ENCODE results near the gene TXNDC15.
"Not testable (repeated sequence)": the region's sequence is repeated elsewhere in the genome, so short reads cannot be mapped to it uniquely, and the experiment has no call there.

The TXNDC15 gene

DNA sequence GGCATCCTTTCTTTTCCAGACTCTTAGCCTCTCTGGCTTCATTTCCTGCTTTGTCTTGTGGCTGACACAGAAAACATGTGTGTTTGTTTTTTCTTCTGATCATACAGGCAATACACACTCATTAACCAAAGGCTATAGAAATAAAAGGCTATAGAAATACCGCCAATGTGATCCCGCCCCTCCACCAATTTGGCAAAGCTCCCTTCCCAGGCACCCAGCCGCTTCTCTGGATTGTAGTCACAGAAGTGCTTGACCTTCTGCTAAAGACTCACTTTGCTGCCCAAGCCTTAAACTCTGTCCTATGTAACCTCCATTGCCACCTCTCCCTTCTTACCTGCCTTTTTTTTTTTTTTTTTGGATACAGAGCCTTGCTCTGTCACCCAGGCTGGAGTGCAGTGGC, 5.3 kb downstream of the TXNDC15 start:
- DNase-seq: no peak

DNA sequence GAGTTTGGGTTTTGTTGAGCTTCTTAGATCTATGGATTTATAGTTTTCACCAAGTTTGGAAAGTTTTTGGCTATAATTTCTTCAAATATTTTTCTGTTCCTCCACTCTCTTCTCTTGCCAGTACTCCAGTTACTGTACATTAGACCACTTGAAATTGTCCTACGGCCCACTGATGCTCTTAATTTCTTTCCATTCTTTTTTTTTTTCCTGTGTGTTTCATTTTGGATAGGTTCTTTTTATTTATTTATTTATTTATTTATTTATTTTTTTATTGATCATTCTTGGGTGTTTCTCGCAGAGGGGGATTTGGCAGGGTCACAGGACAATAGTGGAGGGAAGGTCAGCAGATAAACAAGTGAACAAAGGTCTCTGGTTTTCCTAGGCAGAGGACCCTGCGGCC, 6.8 kb downstream of the TXNDC15 start:
- DNase-seq: not testable (repeated sequence)

DNA sequence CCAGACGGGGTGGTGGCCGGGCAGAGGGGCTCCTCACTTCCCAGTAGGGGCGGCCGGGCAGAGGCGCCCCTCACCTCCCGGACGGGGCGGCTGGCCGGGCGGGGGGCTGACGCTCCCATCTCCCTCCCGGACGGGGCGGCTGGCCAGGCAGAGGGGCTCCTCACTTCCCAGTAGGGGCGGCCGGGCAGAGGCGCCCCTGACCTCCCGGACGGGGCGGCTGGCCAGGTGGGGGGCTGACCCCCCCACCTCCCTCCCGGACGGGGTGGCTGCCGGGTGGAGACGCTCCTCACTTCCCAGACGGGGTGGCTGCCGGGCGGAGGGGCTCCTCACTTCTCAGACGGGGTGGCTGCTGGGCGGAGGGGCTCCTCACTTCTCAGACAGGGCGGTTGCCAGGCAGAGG, 7.5 kb downstream of the TXNDC15 start:
- not testable (repeated sequence) for DNase-seq

DNA sequence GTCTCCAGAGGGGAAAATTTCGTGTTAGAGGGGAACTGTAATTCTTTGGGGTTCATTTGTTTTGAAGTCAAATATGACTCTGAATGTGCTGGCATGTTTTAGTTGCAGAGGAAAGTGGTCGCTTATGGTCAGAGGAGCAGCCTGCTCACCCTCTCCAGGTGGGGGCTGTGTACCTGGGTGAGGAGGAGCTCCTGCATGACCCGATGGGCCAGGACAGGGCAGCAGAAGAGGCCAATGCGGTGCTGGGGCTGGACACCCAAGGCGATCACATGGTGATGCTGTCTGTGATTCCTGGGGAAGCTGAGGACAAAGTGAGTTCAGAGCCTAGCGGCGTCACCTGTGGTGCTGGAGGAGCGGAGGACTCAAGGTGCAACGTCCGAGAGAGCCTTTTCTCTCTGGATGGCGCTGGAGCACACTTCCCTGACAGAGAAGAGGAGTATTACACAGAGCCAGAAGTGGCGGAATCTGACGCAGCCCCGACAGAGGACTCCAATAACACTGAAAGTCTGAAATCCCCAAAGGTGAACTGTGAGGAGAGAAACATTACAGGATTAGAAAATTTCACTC, 13.5 kb downstream of the TXNDC15 start:
- DNase-seq: no peak

DNA sequence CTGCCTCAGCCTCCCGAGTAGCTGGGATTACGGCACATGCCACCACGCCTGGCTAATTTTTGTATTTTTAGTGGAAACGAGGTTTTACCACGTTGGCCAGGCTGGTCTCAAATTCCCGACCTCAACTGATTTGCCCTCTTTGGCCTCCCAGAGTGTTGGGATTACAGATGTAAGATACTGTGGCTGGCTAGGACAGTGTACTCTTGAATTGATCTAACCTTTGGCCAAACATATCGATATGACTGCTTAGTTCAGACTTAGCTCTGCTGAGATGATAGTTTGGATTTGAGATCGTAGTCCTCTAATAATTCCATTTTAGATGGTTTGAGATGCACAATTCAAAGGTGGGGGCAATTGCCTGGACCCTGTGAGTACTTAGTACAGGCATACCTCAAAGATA, 15.2 kb downstream of the TXNDC15 start:
- DNase-seq: no peak

DNA sequence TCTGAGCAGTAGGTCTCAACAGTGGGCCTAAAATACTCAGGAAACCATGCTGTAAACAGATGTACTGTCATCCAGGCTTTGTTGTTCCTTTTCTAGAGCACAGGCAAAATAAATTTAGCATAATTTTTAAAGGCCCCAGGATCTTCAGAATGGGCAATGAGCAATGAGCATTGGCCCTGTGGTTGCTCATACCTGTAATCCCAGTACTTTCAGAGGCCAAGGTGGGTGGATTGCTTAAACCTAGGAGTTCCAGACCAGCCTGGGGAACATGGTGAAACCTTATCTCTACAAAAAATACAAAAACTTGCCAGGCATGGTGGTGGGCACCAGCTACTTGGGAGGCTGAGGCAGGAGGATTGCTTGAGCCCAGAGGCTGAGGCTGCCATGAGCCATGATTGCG, 17.3 kb downstream of the TXNDC15 start:
- DNase-seq: no peak

DNA sequence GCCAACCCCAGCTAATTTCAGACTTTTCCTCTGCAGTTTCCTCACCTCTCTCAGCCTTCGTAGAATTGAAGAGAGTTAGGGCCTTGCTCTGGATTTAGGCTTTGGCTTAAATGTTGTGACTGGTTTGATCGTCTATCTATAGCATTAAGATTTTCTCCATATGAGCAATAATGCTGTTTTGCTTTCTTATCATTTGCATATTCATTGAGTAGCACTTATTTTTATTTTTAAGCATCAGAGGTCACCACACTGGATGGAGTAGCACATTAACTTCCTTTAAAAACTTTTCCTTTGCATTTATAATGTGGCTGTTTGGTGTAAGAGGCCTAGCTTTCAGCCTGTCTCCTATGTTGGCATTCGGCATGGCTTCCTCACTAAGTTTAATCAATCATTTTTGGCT, 18.1 kb downstream of the TXNDC15 start:
- DNase-seq: no peak

DNA sequence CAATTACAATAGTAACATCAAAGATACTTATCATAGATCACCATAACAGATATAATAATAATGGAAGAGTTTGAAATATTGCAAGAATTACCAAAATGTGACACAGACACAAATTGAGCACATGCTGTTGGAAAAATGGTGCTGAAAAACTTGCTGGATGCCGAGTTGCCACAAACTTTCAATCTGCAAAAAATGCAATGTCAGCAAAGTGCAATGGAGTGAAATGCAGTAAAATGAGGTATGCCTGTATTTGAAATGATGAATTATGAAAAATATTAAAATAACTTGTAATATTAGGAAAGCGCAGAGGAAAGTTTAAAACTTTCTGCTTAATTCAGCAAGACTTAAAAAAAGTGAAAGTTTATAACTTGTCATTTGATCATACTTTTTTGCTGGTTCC, 18.8 kb downstream of the TXNDC15 start:
- no peak for DNase-seq

DNA sequence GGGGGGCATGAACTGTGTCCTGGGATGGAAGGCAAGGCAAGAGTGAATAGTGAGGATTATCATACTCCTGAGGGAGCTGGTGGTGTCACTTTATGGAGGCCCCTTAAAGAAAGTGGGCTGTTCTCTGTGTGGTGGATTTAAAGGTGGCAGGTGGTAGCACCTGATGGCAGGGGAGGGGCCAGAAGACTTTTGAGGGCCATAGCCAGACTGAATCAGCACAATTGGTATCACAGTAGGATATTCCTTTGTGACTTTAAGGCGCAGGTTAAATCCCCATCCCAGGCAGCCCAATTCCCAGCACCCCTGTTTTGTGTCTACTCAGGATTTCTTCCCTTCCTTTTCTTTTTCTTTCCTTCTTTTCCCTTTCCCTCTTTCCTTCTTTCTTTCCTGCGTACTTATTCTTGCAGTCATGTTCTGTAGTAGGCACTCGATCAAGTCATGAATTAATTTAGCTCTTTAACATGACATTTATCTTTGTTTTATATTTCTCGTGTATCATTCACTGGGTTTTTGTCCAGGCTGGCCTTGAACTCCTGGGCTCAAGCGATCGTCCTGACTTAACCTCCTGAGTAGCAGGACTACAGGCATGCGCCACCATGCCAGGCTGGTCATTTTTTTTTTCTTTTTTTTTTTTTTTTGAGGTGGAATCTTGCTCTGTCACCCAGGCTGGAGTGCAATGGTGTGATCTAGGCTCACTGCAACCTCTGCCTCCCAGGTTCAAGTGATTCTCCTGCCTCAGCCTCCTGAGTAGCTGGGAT, 19.8 kb downstream of the TXNDC15 start:
- no peak for DNase-seq

DNA sequence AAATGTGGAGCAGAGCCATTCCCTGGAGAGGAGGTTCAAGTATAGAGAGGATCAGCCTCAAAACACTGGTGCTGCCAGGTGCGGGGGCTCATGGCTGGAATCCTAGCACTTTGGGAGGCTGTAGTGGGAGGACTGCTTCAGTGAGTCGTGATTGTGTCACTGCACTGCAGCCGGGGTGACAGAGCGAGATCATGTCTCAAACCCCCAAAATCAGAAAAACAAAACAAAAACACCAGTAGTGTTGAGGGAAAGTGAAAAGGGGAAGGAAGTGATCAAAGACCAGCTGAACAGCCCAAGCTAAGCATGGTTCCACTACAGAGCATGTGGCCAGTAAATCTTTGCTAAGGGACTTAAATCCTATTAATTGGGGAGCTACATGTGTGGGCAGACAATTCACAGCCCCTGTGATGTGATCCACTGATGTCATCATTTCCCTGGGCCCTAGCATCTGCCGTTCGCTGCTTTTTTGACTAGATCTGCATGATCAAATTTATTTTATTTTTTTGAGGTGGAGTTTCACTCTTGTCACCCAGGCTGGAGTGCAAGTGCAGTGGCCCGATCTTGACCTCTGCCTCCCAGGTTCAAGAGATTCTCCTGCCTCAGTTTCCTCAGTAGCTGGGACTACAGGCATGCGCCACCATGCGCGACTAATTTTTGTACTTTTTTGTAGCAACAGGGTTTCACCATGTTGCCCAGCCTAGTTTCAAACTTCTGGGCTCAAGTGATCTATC, 28.1 kb downstream of the TXNDC15 start:
- DNase-seq: peak; percentile 23

DNA sequence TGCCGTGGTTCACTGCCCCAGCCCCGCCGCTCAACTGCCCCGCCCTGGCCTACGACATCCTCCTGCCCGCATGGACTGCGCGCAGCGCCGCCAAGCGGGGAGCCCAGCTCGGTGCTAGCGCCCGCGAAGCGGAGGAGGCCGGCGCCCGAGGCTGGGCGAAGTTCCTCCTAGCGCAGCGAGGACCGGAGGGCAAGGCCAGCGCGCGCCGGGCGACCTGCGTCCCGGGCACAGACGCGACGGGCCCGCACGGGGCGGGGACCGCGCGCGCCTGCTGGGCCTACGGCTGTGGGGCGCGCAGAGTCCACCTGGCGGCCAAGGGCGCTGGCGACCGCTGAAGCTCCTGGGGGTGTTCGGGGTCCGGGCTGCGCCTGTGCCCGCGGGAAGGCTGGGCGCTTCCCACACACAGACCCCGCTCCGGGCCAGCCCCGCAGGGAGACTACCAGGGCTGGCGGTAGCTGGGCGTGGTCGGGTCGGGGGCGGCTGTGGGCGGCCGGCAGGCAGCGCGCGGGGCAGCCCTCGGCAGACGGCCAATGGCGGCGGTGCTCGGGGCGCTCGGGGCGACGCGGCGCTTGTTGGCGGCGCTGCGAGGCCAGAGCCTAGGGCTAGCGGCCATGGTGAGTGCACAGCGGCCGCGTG, 30.6 kb downstream of the TXNDC15 start, which contains the start of gene PCBD2:
Gene PCBD2, plus strand, starts transcription at position 522 of the 636 bp plus-strand sequence. Its CDS starts 9 bp downstream, at position 531.
- peak; percentile 88 for DNase-seq

DNA sequence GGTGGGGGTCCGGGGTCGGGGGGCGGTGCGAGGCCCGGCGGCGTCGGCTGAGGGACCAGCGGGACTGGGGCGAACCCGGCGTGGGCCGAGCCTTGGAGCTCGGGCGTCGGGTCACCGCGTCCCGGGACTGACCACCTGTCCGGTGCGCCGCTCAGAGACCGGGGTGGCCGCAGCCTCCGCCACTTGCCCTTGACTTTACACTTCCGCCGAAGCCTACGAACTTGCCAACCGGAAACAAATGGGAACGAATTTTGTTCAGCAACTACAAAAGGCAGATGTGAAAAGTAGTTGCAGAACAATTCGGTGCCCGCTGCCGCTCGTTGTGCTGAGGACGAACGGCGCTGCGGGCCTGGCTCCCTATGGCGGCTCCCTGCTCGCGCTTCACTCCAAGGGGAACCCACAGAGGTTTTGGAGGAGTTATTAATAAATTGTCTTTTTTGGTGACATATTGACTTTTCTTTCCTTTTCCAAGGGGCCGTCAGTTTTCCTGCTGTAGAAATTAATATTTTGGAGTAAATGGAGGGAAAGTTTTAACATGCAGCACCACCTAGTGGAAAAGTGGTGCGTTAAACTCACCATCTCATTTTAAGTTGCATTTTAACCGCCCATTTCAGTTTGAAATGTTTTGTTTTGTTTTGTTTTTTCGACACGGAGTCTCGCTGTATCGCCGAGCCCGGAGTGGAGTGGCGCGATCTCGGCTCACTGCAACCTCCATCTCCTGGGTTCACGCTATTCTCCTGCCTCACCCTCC, 31.2 kb downstream of the TXNDC15 start:
- DNase-seq: peak; percentile 71

DNA sequence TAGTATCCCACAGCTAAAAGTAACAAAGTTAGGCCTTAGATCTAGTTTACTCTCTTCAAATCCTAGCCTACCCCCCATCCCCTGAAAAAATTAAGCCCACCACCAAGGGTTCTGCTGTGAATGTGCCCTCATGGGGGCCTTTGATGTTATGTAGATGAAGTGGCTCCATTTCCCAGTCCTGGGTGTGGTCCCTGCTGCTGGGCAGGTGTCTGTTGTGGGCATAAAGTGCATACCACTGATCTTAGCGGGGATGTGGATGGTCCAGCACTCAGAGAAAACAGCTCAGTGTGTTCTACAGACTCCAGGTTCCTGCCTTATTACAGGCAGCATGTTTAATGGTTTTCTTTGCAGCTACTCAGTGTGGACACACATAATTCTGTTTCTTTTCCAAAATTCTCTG, 32.6 kb downstream of the TXNDC15 start:
- DNase-seq: no peak

DNA sequence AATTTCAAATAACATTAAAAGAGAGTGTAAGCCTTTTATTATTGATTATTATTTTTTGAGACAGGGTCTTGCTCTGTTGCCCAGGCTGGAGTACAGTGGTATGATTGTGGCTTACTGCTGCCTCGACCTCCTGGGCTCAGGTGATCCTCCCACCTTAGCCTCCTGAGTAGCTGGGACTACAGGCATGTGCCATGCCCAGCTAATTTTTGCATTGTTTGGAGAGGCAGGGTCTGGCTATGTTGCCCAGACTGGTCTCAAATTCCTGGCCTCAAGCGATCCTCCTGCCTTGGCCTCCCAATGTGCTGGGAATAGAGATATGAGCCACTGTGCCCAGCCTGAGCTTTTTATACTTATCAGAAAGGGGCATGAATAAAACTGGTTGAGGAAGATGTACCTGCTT, 36.6 kb downstream of the TXNDC15 start:
- not testable (repeated sequence) for DNase-seq

DNA sequence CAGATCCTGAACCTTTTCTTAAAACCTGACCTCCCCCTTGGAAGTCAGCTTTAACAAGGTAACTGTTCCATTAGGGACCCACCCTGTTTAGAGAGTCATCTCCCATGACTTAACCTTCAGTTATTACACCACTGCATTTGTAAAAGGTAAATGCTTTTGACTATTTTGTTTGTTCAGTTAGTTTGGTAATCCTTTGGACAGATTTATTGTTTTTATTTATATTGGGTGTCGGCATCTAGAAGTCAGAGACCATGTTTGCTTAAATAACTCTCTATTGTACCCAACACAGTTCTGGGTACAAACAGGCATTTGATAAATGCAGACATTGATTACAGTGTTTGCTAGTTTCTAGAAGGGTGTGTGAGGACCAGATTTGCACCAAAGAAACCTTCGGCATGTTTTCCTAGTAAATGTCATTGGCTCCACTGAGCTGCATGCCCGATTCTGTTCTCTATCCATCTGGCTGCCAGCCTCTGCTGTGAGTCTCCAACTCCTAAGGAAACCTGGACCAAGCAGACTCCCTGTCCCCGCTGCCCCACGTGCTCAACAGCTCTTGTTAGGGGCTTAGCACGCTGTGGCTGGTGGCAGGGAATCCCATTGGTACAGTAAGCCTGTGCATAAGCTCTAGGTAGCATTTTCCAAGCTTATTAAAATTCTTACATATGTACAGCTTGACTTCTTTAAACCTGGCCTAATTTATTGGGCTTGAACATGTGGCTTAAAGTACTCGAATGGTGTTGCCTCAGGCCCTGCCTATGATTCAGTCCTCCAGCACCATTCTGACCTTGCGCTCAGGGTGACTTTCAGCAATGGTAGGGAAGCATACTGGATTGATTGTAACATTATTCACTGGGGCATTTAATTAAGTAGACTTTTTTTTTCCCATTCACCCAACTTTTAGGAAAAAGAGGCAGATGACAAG, 37.4 kb downstream of the TXNDC15 start:
- DNase-seq: no peak

DNA sequence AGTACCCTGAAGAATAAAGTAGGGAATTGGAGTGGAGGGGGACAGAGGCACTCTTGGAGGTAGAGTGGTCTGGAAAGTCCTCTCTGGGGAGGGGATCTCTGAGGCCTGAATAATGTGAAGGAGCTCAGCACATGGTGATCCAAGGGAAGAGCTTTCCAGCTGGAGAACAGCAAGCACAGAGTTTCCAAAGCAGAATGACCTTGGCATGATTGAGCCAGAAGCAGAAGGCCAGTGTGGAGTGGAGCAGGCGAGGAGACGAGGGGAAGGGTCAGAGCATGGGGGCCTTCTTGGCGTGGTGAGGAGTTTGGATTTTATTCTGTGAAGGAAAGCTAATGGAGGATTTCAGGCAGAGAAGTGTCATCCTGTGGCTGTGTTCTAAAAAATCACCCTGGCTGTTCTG, 39.1 kb downstream of the TXNDC15 start:
- no peak for DNase-seq

DNA sequence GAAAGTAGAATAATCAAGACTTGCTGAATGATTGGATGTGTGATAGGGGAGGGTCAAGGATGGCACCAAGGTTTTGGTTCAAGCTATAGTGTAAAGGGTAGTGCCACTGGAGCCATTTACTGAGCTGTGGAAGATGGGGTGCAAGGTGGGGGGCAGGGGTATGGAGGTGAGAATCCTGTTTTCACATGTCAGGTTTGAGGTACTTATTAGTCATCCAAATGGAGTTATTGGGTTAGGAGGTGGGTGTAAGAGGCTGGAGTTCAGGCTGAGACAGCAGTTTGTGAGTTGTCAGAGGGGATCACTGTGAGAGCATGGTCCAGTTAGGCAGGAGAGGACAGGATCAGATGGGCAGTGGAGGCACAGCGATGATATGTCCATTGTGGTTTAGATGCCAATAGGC, 39.6 kb downstream of the TXNDC15 start:
- no peak for DNase-seq

DNA sequence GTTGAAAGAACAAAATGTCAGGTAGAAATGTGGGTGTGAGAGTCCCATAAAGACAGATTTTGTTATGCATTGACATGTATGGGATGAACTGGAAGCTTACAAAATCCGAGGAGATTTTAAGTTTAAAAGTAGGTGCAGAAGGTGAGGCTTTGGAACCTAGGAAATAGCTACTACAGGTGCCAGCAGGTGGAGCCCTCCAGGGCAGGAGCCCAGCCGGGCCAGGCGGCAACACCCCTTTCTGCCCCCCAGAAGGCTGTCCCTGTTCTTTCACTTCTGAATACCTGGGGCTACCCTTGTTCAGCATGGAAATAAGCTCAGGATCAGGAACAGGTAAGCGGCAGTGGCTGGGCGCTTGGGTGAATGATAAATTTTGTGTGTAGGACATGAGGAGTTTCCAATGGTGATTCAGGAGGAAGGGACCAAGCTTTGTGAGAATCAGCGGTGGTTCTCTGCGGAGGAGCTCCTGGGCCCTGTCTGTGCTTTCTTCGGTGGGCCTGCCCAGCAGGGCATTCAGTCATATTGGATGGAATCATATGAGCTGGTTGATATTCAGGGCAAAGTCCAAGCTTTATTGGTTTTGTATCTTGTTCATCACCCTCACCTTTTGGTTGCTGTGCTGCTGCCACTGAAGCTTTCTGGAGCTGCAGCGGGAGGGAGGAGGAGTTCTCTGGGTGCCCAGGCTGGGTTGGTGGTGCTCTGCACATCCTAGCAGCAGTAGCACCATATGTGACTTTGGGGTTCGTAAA, 43.1 kb downstream of the TXNDC15 start:
- no peak for DNase-seq

DNA sequence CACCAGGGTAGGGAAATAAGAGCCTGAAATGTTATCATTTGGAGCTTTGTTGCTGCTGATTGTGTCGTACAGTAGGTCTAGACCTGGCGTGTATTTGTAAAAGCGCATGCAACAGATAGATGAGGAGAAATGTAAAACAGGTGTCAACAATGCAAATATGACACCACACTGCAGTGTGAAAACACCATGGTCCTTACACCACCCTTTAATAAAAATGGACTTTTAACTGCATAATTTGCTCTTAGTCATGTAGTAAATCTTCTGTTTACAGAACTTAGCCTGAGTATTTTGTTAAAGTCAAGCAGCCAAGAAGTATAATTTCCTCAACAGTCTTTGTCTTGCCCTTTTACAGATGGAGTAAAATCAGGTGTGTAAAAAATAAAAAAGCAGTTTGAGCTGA, 44.7 kb downstream of the TXNDC15 start:
- no peak for DNase-seq

DNA sequence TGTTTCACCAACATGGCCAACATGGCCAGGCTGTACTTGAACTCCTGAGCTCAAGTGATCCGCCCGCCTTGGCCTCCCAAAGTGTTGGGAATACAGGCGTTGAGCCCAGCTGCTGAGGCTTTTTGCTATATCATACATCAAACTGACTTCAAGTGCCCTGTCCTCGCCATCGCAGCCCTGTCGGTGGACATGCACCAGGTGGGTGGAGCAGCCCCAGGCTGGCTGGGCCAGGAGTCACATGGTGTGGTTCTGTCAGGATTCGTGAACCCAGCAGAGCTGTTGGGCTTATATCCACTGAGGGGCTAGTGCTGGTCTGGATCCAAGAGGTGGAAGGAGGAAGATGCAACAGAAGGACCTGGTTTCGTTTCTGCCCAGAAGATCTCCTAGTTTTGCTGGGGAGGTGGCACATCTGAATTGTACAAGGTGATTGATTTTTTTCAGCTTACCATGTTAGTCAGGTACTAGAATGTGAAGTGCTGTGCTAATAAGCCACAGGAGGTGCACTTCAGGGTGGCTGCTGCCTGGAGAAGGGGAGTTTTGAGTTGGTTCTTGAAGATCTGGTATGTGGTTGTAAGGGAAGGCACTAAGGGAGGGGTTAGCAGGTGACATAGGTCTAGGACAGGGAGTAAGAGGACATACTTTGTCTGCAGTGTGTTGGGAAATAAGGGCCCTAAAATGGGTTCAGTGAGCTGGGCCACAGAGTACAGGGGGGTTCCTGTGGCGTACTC, 46.8 kb downstream of the TXNDC15 start:
- DNase-seq: no peak

Data from fibroblast of skin of right quadriceps (primary cell).